ENCODE results near the gene VEGFD. TPM values are rescaled to one million over a fixed set of nuclear protein-coding genes. Genes with fewer than 3 reads are reported as not detected.

Gene VEGFD
- polyA plus RNA-seq, 1 donor: 0.24 TPM

DNA sequence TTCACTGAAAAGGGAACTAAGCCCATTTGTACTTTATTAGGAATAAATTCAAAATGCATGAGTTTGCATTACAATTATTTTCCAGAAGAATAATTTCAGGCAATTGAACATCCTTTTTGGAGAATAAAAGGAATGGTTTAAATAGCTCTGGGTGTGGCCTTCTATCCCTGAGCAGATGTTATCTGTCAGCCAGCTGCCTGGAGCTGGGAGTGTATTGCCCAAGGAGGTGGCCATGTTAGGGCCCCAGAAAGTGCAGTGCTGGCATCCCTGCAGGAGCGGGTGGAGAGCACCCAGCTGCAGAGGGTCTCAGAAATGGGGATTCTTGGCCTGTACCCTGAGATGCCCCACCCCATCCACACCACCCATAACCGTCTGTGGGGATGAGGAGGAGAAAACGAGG lies 21.6 kb upstream of the VEGFD start:
- no peak overlapping the region for H3K4me3 ChIP-seq (ENCODE audit: low read length)
- WGBS (ENCODE audit: insufficient coverage, low lambda C conversion rate): no CpG with 5 or more reads among the region's 3 CpGs
- H3K27me3 ChIP-seq (ENCODE audit: control insufficient read depth, insufficient read depth, low read length): no peaks in the 10 kb centered on the region
- H3K36me3 ChIP-seq (ENCODE audit: control insufficient read depth, insufficient read depth, low read length): no peaks in the 10 kb centered on the region
- H3K27ac ChIP-seq (ENCODE audit: low read length): no peak overlapping the region
- DNase-seq: no peak
- no peaks in the 10 kb centered on the region for H3K9me3 ChIP-seq (ENCODE audit: control insufficient read depth, low read depth, low read length)
- no peaks in the 10 kb centered on the region for H3K4me1 ChIP-seq (ENCODE audit: control insufficient read depth, insufficient read depth, low read length)

DNA sequence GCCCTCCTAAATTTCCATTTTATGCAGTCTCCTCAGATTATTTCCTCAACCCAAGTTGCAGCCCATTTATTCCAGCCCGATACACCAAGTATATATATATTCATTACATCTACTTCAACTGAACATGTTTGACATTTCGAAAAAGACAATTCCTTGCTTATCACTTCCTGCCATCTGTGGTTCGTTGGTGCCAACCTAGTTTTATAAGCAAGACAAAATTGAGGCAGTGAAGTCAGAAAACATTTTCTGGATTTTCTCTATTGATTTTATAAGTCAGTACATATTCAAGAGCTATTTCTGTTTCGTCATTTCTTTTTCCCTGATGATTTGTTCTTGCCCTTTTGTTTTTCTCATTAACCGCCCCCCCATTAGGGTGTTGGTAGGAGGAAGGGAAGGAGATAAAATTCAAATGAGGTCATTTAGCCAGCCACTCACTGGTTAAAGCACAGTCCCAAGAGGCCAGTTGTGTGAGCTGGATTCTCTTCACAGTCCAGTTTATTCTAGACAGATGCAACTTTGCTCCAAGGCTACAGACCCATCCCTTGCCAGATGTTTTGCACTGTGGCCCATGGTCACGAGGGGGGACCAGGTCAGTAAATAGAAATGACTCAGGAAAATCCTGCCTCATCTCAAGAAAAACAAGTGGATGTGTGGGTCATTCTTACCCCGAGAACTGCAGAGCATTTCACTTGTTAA lies 20.3 kb upstream of the VEGFD start:
- WGBS (ENCODE audit: insufficient coverage, low lambda C conversion rate): no CpG with 5 or more reads among the region's 7 CpGs
- DNase-seq: peak in 1 of 2 donors; percentile 1

DNA sequence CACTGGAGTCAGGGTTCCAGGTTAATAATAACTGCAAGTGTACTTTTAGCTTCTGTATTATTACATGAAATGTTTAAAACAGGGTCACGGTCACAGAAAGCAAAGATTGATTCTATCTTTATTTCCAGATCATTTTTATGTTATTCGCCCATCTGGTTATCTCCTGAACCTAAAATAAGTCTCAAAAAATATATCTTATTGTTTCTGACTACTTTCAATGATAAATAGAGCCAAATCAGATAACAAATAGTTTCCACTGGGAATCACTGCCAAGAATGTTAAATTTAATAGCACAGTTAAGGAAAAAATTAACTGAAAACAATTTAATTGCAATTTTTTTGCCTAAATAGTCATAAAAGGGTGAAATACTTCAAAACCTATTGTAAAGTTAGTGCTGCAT lies 17.2 kb upstream of the VEGFD start:
- WGBS (ENCODE audit: insufficient coverage, low lambda C conversion rate): no CpG with 5 or more reads among the region's 2 CpGs

More for the DNA sequence above, 20.3 kb upstream of the VEGFD start:
- Histone ChIP-seq H3K4me3 (ENCODE audit: low read length) (no peak overlapping the region), H3K27ac (ENCODE audit: low read length) (no peak overlapping the region), H3K9me3 (ENCODE audit: control insufficient read depth, low read depth, low read length) (no peaks in the 10 kb centered on the region), H3K36me3 (ENCODE audit: control insufficient read depth, insufficient read depth, low read length) (no peaks in the 10 kb centered on the region), H3K27me3 (ENCODE audit: control insufficient read depth, insufficient read depth, low read length) (no peaks in the 10 kb centered on the region), H3K4me1 (ENCODE audit: control insufficient read depth, insufficient read depth, low read length) (no peaks in the 10 kb centered on the region)

DNA sequence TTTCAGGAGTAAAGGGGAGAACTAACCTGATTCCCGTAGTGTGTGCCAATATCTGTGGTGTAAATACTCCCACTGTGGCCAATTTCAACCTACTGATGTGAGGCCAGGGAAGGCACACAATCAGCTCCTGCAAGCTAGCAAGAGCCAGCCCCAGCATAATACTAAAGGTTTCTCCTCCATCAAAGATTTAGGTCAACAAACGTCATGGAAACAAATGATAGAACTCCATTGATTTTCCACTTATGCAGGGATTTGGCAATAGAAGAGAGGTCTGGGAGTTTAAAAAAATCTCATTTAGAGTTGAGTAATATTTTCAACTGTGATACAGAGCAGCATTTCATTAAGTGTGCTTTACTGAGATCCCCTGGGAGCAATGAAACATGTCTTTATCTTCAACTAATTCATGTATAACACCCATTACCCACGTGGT lies 15.8 kb upstream of the VEGFD start:
- no peaks in the 10 kb centered on the region for H3K27me3 ChIP-seq (ENCODE audit: control insufficient read depth, insufficient read depth, low read length)
- H3K9me3 ChIP-seq (ENCODE audit: control insufficient read depth, low read depth, low read length): no peaks in the 10 kb centered on the region
- H3K4me3 ChIP-seq (ENCODE audit: low read length): no peak overlapping the region
- H3K27ac ChIP-seq (ENCODE audit: low read length): no peak overlapping the region
- no peaks in the 10 kb centered on the region for H3K4me1 ChIP-seq (ENCODE audit: control insufficient read depth, insufficient read depth, low read length)
- 60% methylated on average over 1 of the region's 3 CpGs for WGBS (ENCODE audit: insufficient coverage, low lambda C conversion rate)
- H3K36me3 ChIP-seq (ENCODE audit: control insufficient read depth, insufficient read depth, low read length): no peaks in the 10 kb centered on the region
- no peak for DNase-seq

More for the DNA sequence above, 17.2 kb upstream of the VEGFD start:
- no peaks in the 10 kb centered on the region for H3K27me3 ChIP-seq (ENCODE audit: control insufficient read depth, insufficient read depth, low read length)
- DNase-seq: no peak
- H3K27ac ChIP-seq (ENCODE audit: low read length): no peak overlapping the region
- H3K9me3 ChIP-seq (ENCODE audit: control insufficient read depth, low read depth, low read length): no peaks in the 10 kb centered on the region
- H3K4me1 ChIP-seq (ENCODE audit: control insufficient read depth, insufficient read depth, low read length): no peaks in the 10 kb centered on the region
- no peak overlapping the region for H3K4me3 ChIP-seq (ENCODE audit: low read length)
- no peaks in the 10 kb centered on the region for H3K36me3 ChIP-seq (ENCODE audit: control insufficient read depth, insufficient read depth, low read length)

- no peaks in the 10 kb centered on the region for H3K4me1 ChIP-seq (ENCODE audit: control insufficient read depth, insufficient read depth, low read length)
- H3K4me3 ChIP-seq (ENCODE audit: low read length): no peak overlapping the region
- no peak for DNase-seq
- H3K9me3 ChIP-seq (ENCODE audit: control insufficient read depth, low read depth, low read length): no peaks in the 10 kb centered on the region
- no peak overlapping the region for H3K27ac ChIP-seq (ENCODE audit: low read length)
- no peaks in the 10 kb centered on the region for H3K36me3 ChIP-seq (ENCODE audit: control insufficient read depth, insufficient read depth, low read length)
- H3K27me3 ChIP-seq (ENCODE audit: control insufficient read depth, insufficient read depth, low read length): no peaks in the 10 kb centered on the region
Observed at GRCh38 chrX:15398874-15399273, 14.7 kb upstream of the VEGFD start.

GRCh38 chrX:15395789-15396188 lies 11.6 kb upstream of the VEGFD start:
- Histone ChIP-seq H3K27ac (ENCODE audit: low read length) (no peak overlapping the region), H3K9me3 (ENCODE audit: control insufficient read depth, low read depth, low read length) (no peaks in the 10 kb centered on the region), H3K27me3 (ENCODE audit: control insufficient read depth, insufficient read depth, low read length) (no peaks in the 10 kb centered on the region), H3K36me3 (ENCODE audit: control insufficient read depth, insufficient read depth, low read length) (no peaks in the 10 kb centered on the region), H3K4me1 (ENCODE audit: control insufficient read depth, insufficient read depth, low read length) (no peaks in the 10 kb centered on the region), H3K4me3 (ENCODE audit: low read length) (no peak overlapping the region)
- DNase-seq: no peak
- no CpG with 5 or more reads among the region's 2 CpGs for WGBS (ENCODE audit: insufficient coverage, low lambda C conversion rate)

- Histone ChIP-seq H3K27me3 (ENCODE audit: control insufficient read depth, insufficient read depth, low read length) (no peaks in the 10 kb centered on the region), H3K27ac (ENCODE audit: low read length) (no peak overlapping the region), H3K4me3 (ENCODE audit: low read length) (no peak overlapping the region), H3K9me3 (ENCODE audit: control insufficient read depth, low read depth, low read length) (no peaks in the 10 kb centered on the region), H3K36me3 (ENCODE audit: control insufficient read depth, insufficient read depth, low read length) (no peaks in the 10 kb centered on the region), H3K4me1 (ENCODE audit: control insufficient read depth, insufficient read depth, low read length) (no peaks in the 10 kb centered on the region)
- no peak for DNase-seq
- no CpG with 5 or more reads among the region's 4 CpGs for WGBS (ENCODE audit: insufficient coverage, low lambda C conversion rate)
Observed at GRCh38 chrX:15391850-15392249, 7.6 kb upstream of the VEGFD start.

GRCh38 chrX:15382813-15383212 lies 1.4 kb downstream of the VEGFD start:
- no CpG with 5 or more reads among the region's 8 CpGs for WGBS (ENCODE audit: insufficient coverage, low lambda C conversion rate)
- Histone ChIP-seq H3K27me3 (ENCODE audit: control insufficient read depth, insufficient read depth, low read length) (no peaks in the 10 kb centered on the region), H3K9me3 (ENCODE audit: control insufficient read depth, low read depth, low read length) (no peaks in the 10 kb centered on the region), H3K27ac (ENCODE audit: low read length) (no peak overlapping the region), H3K36me3 (ENCODE audit: control insufficient read depth, insufficient read depth, low read length) (no peaks in the 10 kb centered on the region), H3K4me1 (ENCODE audit: control insufficient read depth, insufficient read depth, low read length) (no peaks in the 10 kb centered on the region), H3K4me3 (ENCODE audit: low read length) (no peak overlapping the region)
- no peak for DNase-seq

- Histone ChIP-seq H3K36me3 (ENCODE audit: control insufficient read depth, insufficient read depth, low read length) (no peaks in the 10 kb centered on the region), H3K27ac (ENCODE audit: low read length) (no peak overlapping the region), H3K27me3 (ENCODE audit: control insufficient read depth, insufficient read depth, low read length) (no peaks in the 10 kb centered on the region), H3K9me3 (ENCODE audit: control insufficient read depth, low read depth, low read length) (no peaks in the 10 kb centered on the region), H3K4me1 (ENCODE audit: control insufficient read depth, insufficient read depth, low read length) (no peaks in the 10 kb centered on the region), H3K4me3 (ENCODE audit: low read length) (no peak overlapping the region)
- WGBS (ENCODE audit: insufficient coverage, low lambda C conversion rate): no CpG with 5 or more reads among the region's 1 CpG
- DNase-seq: no peak
Observed at GRCh38 chrX:15376956-15377355, 7.3 kb downstream of the VEGFD start.

DNA sequence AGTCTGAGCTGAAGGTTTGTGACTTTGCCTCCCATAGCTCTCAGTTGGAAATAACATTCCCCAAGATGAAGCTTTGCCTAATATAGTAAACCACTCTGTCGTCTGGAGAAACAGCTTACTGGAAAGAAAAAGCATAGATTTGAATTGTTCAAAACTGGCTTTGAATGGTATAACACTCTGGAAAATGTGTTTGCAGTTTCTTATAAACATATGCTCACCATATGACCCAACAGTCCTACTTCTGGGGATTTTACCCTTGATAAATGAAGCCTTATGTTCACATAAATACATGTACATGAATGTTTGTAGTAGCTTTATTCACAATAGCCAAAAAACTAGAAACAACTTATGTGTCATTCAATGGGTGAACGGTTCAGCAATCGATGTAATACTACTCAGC lies 10.2 kb downstream of the VEGFD start:
- Histone ChIP-seq H3K4me1 (ENCODE audit: control insufficient read depth, insufficient read depth, low read length) (no peaks in the 10 kb centered on the region), H3K4me3 (ENCODE audit: low read length) (no peak overlapping the region), H3K27ac (ENCODE audit: low read length) (no peak overlapping the region), H3K36me3 (ENCODE audit: control insufficient read depth, insufficient read depth, low read length) (no peaks in the 10 kb centered on the region), H3K9me3 (ENCODE audit: control insufficient read depth, low read depth, low read length) (no peaks in the 10 kb centered on the region), H3K27me3 (ENCODE audit: control insufficient read depth, insufficient read depth, low read length) (peaks cover 4% of the 10 kb centered on the region)
- no peak for DNase-seq
- WGBS (ENCODE audit: insufficient coverage, low lambda C conversion rate): no CpG with 5 or more reads among the region's 3 CpGs

Measured in large intestine (tissue), 3 donors.